GM19043 (cell line): Measurements from ENCODE around the gene VSIG10L2.

Source experiments
- ATAC-seq: cut with Tn5 transposase; IDR thresholded peaks from one replicate; pipeline ENCODE4 v1.9.1; 2021; ENCODE audit warnings: low read depth; ENCODE audit not compliant: unreplicated experiment

The VSIG10L2 gene

DNA sequence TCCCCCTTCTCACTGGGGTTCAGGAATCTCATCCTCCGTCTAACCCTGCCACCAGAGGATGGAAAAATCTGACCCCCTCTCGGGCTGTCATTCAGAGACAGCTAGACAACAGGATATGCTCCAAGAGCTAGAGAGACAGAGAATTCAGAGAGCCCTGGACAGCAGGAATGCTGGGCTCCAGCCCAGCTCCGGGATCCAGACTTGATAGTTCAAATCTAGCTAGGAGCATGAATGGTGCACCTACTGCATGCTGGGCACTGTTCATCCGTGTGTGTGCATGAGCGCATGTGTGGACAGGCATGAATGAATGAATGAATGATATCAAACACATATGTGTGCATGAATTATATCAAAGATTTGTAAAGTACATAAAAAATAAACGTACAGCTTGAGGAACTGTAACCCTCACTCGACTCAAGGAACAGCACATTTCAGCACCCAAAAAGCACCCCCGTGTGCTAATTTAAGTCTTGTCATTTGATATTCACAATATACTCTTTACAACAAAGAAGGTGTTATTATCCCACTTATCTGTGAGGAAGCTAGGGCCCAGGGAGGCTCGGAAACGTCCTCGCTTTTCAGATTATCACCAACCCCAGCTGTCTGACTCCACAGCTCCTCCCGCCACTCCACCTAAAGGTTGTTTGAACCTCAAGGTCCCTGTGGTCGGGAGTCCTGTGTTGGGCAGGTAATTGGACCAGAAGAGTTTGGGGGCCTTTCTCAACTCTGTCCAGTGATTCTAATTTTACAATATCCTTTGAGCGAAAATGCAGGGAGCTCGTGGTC is 640 bp upstream of the VSIG10L2 start:
- ATAC-seq = no peak

DNA sequence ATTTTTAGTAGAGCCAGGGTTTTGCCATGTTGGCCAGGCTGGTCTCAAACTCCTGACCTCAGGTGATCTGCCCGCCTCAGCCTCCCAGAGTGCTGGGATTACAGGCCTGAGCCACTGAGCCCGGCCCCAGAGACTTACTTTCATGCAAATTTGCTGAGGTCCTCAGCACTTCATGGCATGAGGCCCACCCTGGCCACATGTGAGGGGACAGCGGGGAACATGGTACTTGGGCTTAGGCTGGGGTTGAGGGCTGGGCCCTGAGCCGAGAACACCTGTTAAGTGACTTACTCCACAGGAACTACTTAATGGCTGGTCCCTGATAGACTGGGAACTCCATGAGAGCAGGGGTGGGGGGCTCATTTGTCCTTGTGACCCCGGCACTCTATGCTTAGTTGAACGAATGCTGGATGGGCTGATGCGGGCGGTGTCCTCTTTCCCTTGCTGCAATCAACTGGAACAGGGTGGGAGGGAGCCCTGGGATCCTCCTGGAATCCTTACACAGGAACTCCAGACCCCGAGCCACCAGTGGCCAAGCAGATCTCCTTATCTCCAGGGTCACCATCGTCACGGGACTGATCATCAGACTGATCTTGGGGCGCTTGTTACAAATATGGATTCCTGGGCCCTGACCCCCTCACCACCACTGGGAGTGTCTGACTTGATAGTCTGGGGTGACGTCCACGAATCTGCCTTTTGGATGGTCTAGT is 1.0 kb downstream of the VSIG10L2 start:
- no peak for ATAC-seq

GRCh38 chr11:125947419-125948277 is 1.8 kb downstream of the VSIG10L2 start:
- no peak for ATAC-seq

GRCh38 chr11:125948278-125949051 is 2.6 kb downstream of the VSIG10L2 start:
- no peak for ATAC-seq

GRCh38 chr11:125949271-125950177 is 3.7 kb downstream of the VSIG10L2 start:
- ATAC-seq = no peak

GRCh38 chr11:125950178-125950490 is 4.3 kb downstream of the VSIG10L2 start:
- no peak for ATAC-seq

- ATAC-seq = no peak
Measured at GRCh38 chr11:125950696-125951651, 5.1 kb downstream of the VSIG10L2 start.

GRCh38 chr11:125951731-125952130 is 5.9 kb downstream of the VSIG10L2 start:
- ATAC-seq = no peak

- no peak for ATAC-seq
Measured at GRCh38 chr11:125952559-125952958, 6.7 kb downstream of the VSIG10L2 start.

- no peak for ATAC-seq
Measured at GRCh38 chr11:125952973-125953372, 7.1 kb downstream of the VSIG10L2 start.

DNA sequence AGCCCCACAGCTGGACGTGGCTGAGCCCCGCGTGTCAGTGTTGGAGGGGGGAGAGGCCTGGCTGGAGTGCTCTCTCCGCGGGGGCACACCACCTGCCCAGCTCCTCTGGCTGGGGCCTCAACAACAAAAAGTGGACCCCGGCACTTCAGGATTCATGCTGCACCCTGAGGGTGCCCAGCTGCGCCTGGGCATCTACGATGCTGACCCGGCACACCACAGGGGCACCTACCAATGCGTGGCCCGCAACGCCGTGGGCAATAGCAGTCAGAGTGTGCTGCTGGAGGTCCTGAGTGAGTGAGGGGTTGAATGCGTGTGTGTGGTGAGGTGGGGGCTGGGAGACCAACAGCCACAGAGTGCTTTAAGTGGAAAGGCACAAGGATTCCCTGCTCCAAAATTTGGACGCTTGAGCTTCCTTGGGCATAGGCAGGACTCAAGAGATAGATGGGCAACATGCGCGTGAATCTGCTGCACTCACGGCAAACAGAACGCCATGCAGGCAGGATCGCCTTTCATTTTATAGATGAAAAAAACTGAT is 7.6 kb downstream of the VSIG10L2 start:
- ATAC-seq = no peak

DNA sequence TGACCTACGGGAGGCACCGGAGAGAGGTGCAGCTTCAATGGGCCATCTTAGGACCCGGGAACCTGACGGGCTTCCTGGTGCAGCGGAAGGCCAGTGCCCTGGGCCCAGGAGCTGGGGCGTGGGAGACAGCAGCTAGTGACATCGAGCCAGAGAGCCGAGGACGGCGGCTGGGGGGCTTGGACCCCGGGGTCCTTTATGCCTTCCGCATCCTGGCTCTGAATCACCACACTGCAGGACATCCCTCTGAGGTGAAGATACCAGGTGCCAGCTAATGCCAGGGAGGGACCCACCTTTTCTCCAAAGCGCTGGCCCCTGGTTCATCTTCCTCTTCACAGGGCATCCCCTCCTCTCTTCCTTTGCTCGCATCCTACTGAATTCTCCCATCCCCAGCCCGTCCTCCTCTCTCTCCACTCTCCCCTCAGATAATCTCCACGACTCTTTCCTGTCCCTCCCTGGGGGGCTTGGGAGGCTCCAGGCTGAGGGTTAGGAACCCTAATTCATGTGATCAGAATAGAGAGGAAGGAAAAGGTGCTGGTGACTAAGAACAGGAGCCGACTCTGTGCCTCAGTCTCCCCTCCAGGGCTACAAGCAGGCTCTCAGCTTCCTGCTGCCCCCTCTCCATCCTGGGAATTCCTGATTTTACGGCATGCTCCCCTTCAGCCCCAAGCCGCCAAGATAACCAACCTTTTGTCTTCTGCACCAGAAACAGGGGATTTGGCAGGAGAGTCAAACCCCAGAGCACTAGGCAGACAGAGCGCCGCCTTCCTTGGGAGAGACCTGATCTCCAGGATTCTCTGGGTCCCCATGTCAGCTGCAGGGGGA is 8.5 kb downstream of the VSIG10L2 start:
- no peak for ATAC-seq

GRCh38 chr11:125954945-125955640 is 9.2 kb downstream of the VSIG10L2 start:
- no peak for ATAC-seq

DNA sequence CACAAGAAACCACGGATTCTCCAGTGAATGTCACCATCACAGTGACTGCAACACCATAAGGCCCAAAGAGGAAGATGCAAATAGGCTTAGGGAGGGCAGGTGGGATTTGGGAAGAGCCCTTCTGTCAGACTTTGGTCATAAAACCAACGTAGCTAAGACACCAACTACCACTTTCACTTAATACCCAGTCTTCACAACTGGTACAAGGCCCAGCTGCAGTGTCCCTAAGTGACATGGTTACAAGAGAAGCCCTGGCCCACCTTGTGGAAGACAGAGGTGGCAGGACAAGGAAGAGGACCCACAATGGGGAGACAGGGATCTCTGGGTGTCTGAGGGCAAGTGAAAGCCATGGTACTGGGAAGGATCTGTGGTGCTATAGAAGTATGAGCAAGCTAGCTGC is 10.0 kb downstream of the VSIG10L2 start:
- no peak for ATAC-seq

- no peak for ATAC-seq
Measured at GRCh38 chr11:125956391-125957134, 10.7 kb downstream of the VSIG10L2 start.
